Left ventricle myocardium superior (tissue), 1 donor: ENCODE measurements around the gene ASTN2. TPM values are rescaled to one million over a fixed set of nuclear protein-coding genes. Genes with fewer than 3 reads are reported as not detected.

Experiments used
- ATAC-seq: fragments of 200-7000 bp; cut with Tn5 transposase; one replicate; pipeline ENCODE4 v1.9.1; 2020; ENCODE audit warnings: mild to moderate bottlenecking, moderate library complexity
- DNase-seq: peaks from one replicate; pipeline ENCODE4 v3.0.0-alpha.2; 2020
- intact Hi-C: fragments of 100-400 bp; cut with micrococcal nuclease; formaldehyde crosslinking; loops from one replicate; pipeline ENCODE4 v1.11.0; 2022
- total RNA-seq: library from RNA; stranded (reverse); fragmentation: NEBNext Ultra II Directional; extraction: Animal tissue kit (Norgen Biotek cat#: 25700); gene quantifications from one replicate; pipeline ENCODE4 v1.2.1, GENCODE V29; 2021
- donor health status: DM: no; HTN: yes; CAD: no; lungs with severe emphysema.

ASTN2 gene
- total RNA-seq, 1 donor from 2014 or later, result 11.3 TPM

DNA sequence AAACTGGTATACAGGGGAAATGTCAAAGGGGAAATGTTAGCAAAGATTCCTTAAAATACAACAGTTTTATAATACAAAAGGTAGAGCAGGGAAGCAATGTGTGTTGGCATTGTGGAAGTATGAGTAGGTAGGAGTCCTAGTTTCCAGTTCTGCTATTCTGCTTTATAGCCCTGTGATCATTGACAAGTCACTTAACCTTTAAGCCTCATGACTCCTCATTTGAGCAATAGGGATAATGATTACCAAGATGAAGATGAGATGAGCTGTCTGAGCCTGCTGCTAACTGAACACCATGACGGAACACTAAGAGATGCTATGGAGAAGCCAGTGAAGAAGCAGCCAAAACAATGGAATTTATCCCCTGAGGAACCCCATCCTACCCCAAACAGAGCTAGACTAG, 1009.5 kb downstream of the ASTN2 start:
- DNase-seq (no peak), ATAC-seq (no peak)
- intact Hi-C loops, result no loop called here

DNA sequence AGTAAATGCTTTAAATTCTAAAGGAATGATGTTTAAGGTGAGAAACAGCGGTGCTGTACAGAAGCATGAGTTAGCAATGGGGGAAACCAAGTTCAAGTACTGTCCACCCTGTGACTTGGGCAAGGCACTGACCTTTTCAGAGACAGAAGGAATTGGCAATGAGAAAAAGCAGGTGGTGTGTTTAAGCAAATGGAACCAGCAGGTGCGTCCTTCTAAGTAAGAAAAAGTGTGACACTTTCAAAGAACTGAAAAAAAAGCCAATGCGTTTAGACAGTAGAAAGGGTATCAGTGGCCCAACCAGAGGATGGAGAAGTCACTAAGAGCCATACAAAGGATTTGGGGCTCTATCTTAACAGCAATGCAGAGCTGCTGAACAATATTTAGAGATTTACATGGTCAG, 1010.6 kb downstream of the ASTN2 start:
- DNase-seq (no peak), ATAC-seq (no peak)
- intact Hi-C loops, result no loop called here

DNA sequence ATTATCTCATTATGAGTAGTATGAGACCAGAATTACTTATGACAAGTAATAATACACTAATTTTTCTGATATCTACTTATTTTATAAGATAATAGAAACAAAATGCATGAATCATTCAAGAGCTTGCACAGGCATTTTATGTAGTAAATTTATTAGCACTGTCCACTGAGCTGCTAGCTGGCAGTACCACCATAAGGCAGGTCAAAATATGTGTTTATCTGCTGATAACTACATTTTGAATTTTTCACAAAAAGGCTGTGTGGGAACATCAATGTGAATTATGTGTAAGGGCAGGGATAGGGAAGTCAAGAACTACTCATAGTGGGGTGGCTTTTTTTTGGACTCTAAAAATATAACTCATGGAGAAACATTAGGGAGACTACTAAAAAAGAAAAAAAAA, 1011.7 kb downstream of the ASTN2 start:
- ATAC-seq (no peak), DNase-seq (no peak)
- intact Hi-C loops, result no loop called here

- ATAC-seq, result no peak
- intact Hi-C loops, result no loop called here
- DNase-seq, result no peak
Measured at GRCh38 chr9:116395699-116396037, 1019.2 kb downstream of the ASTN2 start.

GRCh38 chr9:116394894-116395698, 1019.8 kb downstream of the ASTN2 start:
- DNase-seq (no peak), ATAC-seq (no peak)
- intact Hi-C loops, result no loop called here

DNA sequence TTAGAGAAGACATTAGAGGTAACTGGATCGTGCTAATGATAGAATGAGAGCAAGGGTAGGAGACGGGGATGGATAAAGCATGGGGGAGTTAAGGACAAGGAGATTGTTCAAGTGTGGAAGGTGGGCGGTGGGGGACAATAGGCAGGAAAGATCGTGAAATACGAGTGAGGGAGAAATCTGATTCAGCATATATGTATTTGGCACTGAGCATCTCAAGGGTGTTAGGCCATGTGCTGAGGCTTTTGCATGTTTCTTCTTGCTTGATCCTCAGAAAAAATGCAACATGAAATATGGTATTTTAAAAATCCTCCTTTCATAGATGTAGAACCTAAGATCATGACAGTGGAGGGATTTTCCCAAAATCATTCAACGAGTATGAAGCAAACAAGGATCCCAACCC, 1020.8 kb downstream of the ASTN2 start:
- no peak for DNase-seq
- intact Hi-C loops, result no loop called here
- ATAC-seq, result no peak

DNA sequence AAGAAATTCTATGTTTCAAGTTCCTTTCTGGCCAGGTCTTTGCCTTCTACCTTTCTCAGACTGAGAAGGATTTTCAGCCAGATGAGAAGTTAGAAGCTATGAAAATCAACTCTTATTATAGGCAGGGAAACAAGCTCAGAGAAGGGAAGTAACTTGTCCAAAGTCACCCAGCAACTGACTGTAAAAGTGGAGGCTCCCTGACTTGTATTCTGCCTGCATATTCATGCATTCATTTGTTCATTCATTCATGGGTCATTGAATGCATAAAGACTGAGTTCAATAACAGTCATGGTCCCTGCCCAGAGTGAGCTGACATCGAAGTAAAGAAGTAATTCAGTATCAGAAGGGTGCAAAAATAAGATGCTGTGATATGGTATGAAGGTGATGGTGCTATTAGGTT, 1021.7 kb downstream of the ASTN2 start:
- no peak for ATAC-seq
- no peak for DNase-seq
- intact Hi-C loops, result no loop called here

GRCh38 chr9:116391306-116391900, 1023.5 kb downstream of the ASTN2 start:
- DNase-seq (no peak), ATAC-seq (no peak)
- intact Hi-C loops, result no loop called here

GRCh38 chr9:116390303-116391228, 1024.3 kb downstream of the ASTN2 start:
- intact Hi-C loops, result no loop called here
- DNase-seq (no peak), ATAC-seq (no peak)

DNA sequence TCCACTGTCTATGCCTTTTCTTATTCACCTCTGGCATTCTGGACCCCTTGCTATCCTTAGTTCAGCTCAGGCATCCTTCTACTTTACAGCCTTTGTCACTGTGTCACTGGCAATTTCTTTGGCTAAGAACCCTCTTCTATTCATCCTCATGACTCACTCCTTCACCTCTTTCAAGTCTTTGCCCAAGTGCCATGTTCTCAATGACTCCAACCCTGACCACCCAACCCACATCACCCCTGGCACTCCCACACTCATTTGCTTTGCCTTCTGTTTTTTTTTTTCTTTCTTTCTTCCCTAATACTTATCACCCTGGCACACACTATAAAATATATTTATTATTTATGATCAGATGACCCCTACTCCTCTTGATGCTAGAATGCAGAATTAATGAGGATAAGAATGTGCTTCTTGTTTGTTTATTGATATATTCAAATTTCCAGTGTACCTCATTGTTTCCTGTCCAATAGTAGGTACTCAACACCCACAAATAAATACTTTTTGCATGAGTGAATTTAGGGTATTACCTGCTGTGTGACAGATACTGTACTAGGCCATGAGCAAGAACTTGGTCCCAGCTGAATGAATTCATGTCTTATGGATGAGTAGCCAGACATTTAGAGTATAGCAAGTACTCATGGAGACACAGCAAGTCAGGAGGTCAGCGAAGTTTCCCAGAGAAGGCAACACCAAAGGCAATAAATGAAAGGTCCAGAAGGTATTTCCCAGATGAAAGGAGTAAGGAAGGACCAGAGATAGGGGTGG, 1025.1 kb downstream of the ASTN2 start:
- DNase-seq (no peak), ATAC-seq (no peak)
- intact Hi-C loops, result no loop called here

DNA sequence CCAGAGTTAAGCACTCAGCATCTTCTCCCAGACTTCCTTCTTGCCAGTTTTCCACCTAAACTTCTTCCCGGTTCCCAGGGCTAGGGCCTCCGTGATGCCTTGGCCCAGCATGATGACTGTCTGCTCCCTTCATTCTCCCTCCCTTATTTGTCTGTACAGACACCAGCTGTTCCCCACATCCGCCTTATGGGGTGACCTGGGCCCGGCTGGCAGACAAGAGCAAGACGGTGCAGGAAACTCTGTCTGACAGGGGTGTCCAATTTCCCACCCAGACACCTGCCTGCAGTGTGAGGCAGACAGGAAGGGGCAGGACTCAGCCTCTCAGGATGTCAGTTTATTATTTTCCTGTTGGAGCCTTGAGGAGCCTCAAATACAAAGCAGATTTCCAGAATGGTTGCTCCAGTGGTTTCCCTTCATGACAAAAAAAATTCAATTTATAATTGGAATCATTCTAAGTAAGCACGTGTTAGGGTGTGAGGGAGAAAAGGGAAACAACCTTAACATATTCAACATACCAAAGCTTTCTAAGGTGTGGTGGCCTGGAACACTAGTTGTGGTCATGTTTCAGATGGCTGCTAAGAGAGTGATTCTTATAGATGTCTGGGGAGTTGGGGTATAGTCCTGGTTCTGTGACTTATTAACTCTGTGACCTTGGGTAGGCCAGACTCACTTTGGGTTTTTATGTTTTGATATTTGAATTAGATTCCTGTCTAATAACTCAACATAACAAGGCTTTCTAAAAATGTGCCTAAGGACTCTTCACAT, 1026.7 kb downstream of the ASTN2 start:
- intact Hi-C loops, result no loop called here
- no peak for ATAC-seq
- no peak for DNase-seq

- intact Hi-C loops, result loop anchor here (2.0 kb wide), 1 partner anchor 63 kb away; no protein-coding TSS in a partner anchor
- DNase-seq (no peak), ATAC-seq (no peak)
Measured at GRCh38 chr9:116383936-116384335, 1030.9 kb downstream of the ASTN2 start.

GRCh38 chr9:116383133-116383532, 1031.7 kb downstream of the ASTN2 start:
- intact Hi-C loops, result no loop called here
- ATAC-seq (no peak), DNase-seq (no peak)

GRCh38 chr9:116382053-116382452, 1032.8 kb downstream of the ASTN2 start:
- ATAC-seq, result no peak
- intact Hi-C loops, result no loop called here
- DNase-seq, result no peak

DNA sequence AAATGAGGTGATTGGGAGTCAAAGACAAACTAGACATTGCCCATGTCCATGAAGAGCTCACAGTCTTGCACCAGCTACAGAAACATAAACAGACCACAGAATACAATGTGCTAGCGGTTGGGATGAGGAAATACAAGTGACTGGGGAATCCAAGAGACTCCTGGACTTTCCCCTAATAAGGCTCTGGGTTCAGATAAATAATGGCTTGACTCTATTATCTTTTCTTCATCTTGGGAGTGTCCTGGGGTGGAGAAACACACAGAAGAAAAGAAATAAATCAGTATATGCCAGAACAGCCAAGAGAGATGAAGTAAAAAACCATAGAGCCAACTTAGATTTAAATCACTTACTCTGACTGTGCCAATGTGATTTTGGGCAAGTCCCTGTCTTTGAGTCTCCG, 1033.5 kb downstream of the ASTN2 start:
- ATAC-seq, result no peak
- no peak for DNase-seq
- intact Hi-C loops, result no loop called here

GRCh38 chr9:116380496-116380995, 1034.3 kb downstream of the ASTN2 start:
- no peak for ATAC-seq
- intact Hi-C loops, result no loop called here

DNA sequence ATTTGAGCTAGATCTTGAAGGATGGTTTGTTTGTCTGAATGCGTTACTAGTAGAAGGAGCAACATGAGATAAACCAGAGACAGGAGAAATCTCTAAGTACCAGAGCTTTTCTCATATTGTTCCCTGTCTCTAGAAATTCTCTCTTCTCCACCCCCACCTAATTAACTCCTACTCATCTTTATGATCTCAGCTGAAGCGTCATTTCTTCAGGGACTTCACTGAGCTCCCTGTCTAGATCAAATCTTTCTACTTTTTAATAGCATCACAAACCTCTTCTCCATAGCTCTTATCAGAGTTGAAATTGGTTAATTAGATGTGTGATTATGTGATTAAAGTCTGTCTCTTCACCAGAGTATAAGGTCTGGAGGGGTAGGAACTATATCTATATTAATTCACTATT, 1035.0 kb downstream of the ASTN2 start:
- no peak for ATAC-seq
- DNase-seq, result no peak
- intact Hi-C loops, result no loop called here

More at GRCh38 chr9:116380496-116380995, 1034.3 kb downstream of the ASTN2 start:
- no peak for DNase-seq

DNA sequence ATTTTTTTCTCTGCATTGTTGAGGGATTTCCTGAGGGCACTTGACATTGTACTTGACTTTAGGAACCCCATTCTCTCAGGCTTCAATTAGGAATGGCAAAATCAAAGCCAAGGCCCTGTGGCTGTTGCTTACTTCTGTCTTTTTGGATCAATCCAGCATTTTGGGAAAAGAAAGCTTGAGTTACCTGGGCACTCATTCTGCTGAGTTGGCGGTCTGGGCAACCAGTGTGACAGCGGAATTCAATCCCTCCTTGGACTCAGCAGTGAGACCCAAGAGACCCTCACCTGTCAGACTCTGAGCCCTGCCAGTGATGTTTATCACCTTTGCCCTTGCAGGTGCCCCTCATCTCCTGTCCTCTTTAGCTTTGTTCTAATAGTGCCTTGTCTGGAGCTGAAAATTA, 1036.0 kb downstream of the ASTN2 start:
- no peak for DNase-seq
- no peak for ATAC-seq
- intact Hi-C loops, result no loop called here
